Left ventricle myocardium inferior (tissue), 1 donor: ENCODE results near the gene GFM1. TPM values are rescaled to one million over a fixed set of nuclear protein-coding genes. Genes with fewer than 3 reads are reported as not detected.
A peak's percentile ranks its signal among the peaks of the same experiment; 100 is the strongest.

ENCODE experiments used
- DNase-seq: peaks from one replicate; pipeline ENCODE4 v3.0.0-alpha.2; 2020
- H3K27ac ChIP-seq: fragments of 200-600 bp; replicated peaks from 2 replicates; pipeline ENCODE4 v1.8.0; 2021
- H3K27me3 ChIP-seq: fragments of 200-600 bp; 2 replicates; pipeline ENCODE4 v1.8.0; 2021; ENCODE audit warnings: low read depth
- H3K36me3 ChIP-seq: fragments of 200-600 bp; 2 replicates; pipeline ENCODE4 v1.8.0; 2021
- H3K4me1 ChIP-seq: fragments of 200-600 bp; 2 replicates; pipeline ENCODE4 v1.8.0; 2021
- H3K4me3 ChIP-seq: fragments of 200-600 bp; 2 replicates; pipeline ENCODE4 v1.8.0; 2021; ENCODE audit warnings: mild to moderate bottlenecking, moderate library complexity
- H3K9me3 ChIP-seq: fragments of 200-600 bp; replicated peaks from 2 replicates; pipeline ENCODE4 v1.8.0; 2021
- intact Hi-C: fragments of 100-400 bp; cut with micrococcal nuclease; formaldehyde crosslinking; loops from one replicate; pipeline ENCODE4 v1.11.0; 2022
- total RNA-seq: library from RNA; stranded (reverse); fragmentation: NEBNext Ultra II Directional; extraction: Animal tissue kit (Norgen Biotek cat#: 25700); gene quantifications from one replicate; pipeline ENCODE4 v1.2.1, GENCODE V29; 2021
- TF ChIP-seq, protein P1 (sequence below): fragments of 200-600 bp; IDR thresholded peaks from 2 replicates; pipeline ENCODE4 v1.8.0; 2021; ENCODE audit warnings: antibody characterized with exemption, mild to moderate bottlenecking, borderline replicate concordance
- donor health status: DM: no; HTN: yes; CAD: no; lungs with severe emphysema.

GFM1 gene
- total RNA-seq, 1 donor from 2014 or later, result 60.5 TPM

- Histone ChIP-seq H3K36me3 (no peaks in the 10 kb centered on the region), H3K4me3 (no peak overlapping the region), H3K27me3 (peaks cover 6% of the 10 kb centered on the region), H3K27ac (no peak overlapping the region), H3K4me1 (no peaks in the 10 kb centered on the region), H3K9me3 (no peaks in the 10 kb centered on the region)
- intact Hi-C loops, result no loop called here
- TF ChIP-seq, protein P1, sequence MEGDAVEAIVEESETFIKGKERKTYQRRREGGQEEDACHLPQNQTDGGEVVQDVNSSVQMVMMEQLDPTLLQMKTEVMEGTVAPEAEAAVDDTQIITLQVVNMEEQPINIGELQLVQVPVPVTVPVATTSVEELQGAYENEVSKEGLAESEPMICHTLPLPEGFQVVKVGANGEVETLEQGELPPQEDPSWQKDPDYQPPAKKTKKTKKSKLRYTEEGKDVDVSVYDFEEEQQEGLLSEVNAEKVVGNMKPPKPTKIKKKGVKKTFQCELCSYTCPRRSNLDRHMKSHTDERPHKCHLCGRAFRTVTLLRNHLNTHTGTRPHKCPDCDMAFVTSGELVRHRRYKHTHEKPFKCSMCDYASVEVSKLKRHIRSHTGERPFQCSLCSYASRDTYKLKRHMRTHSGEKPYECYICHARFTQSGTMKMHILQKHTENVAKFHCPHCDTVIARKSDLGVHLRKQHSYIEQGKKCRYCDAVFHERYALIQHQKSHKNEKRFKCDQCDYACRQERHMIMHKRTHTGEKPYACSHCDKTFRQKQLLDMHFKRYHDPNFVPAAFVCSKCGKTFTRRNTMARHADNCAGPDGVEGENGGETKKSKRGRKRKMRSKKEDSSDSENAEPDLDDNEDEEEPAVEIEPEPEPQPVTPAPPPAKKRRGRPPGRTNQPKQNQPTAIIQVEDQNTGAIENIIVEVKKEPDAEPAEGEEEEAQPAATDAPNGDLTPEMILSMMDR, result no peak
- DNase-seq, result no peak
Observed at GRCh38 chr3:158631981-158632380, 12.3 kb upstream of the GFM1 start.

- TF ChIP-seq, protein P1, result no peak
- DNase-seq, result no peak
- no peak overlapping the region for H3K27ac ChIP-seq
- no peaks in the 10 kb centered on the region for H3K36me3 ChIP-seq
- H3K27me3 ChIP-seq, result no peaks in the 10 kb centered on the region
- peaks cover 20% of the 10 kb centered on the region for H3K4me1 ChIP-seq
- no peak overlapping the region for H3K4me3 ChIP-seq
- intact Hi-C loops, result no loop called here
- H3K9me3 ChIP-seq, result no peaks in the 10 kb centered on the region
Observed at GRCh38 chr3:158640646-158641045, 3.7 kb upstream of the GFM1 start.

DNA sequence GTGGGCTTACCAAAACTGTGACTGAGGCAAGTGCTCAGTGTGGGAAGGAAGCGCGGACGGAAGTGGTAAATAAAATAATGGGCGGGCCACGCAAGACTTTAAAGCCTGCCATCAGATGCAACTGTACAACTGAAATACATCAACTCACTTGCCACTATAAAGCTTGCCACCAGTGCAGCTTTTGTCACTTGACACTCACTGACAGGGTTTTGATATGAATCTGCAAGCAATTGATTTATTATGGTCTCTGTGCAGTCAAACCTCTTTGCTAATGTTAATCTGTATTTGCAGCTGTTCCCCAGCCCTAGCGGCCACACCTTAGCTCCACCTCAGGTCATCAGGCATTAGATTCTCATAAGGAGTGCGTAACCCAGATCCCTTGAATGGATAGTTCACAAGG is 2.3 kb upstream of the GFM1 start:
- intact Hi-C loops, result no loop called here
- no peaks in the 10 kb centered on the region for H3K9me3 ChIP-seq
- H3K27ac ChIP-seq, result no peak overlapping the region
- TF ChIP-seq, protein P1, result no peak
- H3K36me3 ChIP-seq, result peaks cover 12% of the 10 kb centered on the region
- no peaks in the 10 kb centered on the region for H3K27me3 ChIP-seq
- DNase-seq, result no peak
- H3K4me3 ChIP-seq, result no peak overlapping the region
- peaks cover 31% of the 10 kb centered on the region for H3K4me1 ChIP-seq

GRCh38 chr3:158642474-158643210 is 1.7 kb upstream of the GFM1 start:
- Histone ChIP-seq H3K4me3 (no peak overlapping the region), H3K9me3 (no peaks in the 10 kb centered on the region), H3K36me3 (peaks cover 18% of the 10 kb centered on the region), H3K27ac (no peak overlapping the region), H3K4me1 (peaks cover 36% of the 10 kb centered on the region), H3K27me3 (no peaks in the 10 kb centered on the region)
- TF ChIP-seq, protein P1, result no peak
- intact Hi-C loops, result no loop called here
- no peak for DNase-seq

DNA sequence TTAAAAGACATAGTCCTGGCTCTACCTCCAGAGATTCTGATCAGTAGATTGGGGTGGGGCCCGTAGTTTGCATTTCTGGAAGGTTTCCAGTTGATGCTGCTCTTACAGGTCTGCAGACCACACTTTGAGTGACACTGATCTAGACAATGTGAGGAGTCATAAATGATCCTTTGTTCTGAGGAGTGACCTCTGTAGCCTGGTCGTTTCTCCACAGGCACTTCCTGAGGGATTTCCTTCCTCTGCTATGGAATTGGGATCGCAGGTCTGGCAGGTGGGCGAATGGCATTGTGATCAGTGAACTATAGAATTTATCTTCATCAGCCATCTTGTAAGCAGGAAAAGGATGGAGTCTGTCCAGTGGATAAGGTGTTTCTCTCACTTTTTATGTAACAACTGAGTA is 5.5 kb downstream of the GFM1 start:
- H3K36me3 ChIP-seq, result peaks cover 82% of the 10 kb centered on the region
- H3K4me1 ChIP-seq, result peaks cover 49% of the 10 kb centered on the region
- peak overlapping the region; percentile 50 for H3K27ac ChIP-seq
- H3K9me3 ChIP-seq, result no peaks in the 10 kb centered on the region
- TF ChIP-seq, protein P1, result no peak
- no peak for DNase-seq
- intact Hi-C loops, result no loop called here
- no peaks in the 10 kb centered on the region for H3K27me3 ChIP-seq
- no peak overlapping the region for H3K4me3 ChIP-seq
